Body of pancreas (tissue), 4 donors: Measurements from ENCODE around the gene WNK4.

Experiments used
- CTCF ChIP-seq, 7 experiments: fragments of 450-650 bp in 4 of 7; fragments of 200-600 bp in 3 of 7; sonication (generic) in 3 of 7; IDR thresholded peaks; one replicate each; pipeline ENCODE4 v1.5.1; 2016 to 2019; ENCODE audit warnings: antibody characterized with exemption in 7 of 7
- POLR2A ChIP-seq, 3 donors: fragments of 450-650 bp; IDR thresholded peaks; one replicate each; pipeline ENCODE4 v1.6.1; 2016; ENCODE audit warnings: antibody characterized with exemption in 3 of 3, mild to moderate bottlenecking in 2 of 3

DNA sequence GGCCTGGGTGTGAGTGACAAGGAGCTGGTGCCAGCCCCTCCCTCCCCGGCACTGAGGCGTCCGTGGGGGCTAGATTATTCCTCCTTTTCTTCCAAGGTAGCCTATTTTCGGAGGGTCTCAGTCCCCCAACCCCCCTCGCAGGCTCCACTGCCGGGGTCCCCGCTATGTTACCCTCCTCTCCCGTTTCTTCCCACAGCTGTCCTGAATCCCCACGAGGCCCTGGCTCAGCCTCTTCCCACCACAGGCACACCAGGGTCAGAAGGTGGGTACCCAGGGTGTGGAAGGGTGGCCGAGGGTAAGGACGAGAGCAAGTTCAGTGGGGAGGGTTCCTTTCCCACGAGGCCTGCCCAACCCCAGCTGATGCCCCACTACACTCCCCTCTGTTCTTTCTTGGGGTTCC lies 18.8 kb upstream of the WNK4 start:
- no peak for TF ChIP-seq CTCF (IDR thresholded peaks at IDR 0.05)
- TF ChIP-seq POLR2A (IDR thresholded peaks at IDR 0.05), result no peak
